Measurements from ENCODE around the gene HDAC4.

The HDAC4 gene

GRCh38 chr2:239015218-239015900, 385.5 kb downstream of the HDAC4 start:
- no peak for DNase-seq

- DNase-seq, result no peak
Measured at GRCh38 chr2:239014458-239015217, 386.2 kb downstream of the HDAC4 start.

DNA sequence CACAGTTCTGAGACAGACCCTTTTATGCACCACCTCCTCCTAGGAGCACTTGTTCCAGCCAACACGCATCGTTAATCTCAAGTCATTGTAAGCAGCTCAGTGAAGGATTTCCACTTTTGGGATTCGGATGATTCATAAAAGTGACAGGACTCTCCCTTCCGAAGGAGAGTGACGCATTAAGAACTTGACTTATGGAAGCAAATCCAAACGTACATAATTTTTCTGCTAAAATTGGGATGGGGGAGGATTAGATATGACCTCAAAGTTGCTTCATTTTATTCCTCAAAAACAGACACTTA, 387.2 kb downstream of the HDAC4 start:
- no peak for DNase-seq

DNA sequence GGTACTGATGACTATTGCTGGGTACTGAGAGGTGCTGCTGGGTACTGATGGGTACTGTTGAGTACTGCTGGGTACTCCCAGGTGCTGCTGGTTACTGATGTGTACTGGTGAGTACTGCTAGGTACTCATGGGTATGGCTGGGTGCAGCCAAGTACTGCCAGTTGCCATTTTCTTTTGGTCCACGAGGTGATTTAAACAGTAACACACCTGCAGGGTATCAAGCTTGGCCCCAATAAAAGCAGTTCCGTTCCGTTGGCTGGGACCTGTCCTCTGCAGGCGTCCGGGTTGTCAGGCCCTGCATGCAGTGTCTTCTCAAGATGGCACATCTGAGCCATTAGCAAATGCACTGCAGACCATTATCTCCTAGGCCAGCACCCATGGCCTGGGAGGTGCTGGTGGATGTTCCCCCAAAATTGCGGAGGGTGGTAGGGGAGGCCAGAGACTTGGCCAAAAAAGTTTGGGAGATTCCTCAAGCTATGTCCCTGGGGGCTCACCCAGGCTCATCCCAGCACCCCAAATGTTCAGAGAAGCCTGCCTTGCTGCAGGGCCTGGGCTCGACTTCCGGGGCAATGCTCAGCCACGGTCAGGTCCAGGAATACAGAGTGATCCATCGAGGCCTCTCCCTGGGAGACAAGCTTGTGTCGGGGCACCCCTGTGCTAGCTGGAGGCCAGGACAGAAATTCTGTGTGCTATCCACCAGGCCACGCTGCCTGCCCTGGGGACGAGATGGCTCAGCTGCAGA, 387.7 kb downstream of the HDAC4 start:
- DNase-seq, result no peak

GRCh38 chr2:239012228-239012627, 388.6 kb downstream of the HDAC4 start:
- no peak for DNase-seq

- no peak for DNase-seq
Measured at GRCh38 chr2:239009589-239009961, 391.2 kb downstream of the HDAC4 start.

- DNase-seq, result no peak
Measured at GRCh38 chr2:239008677-239009588, 391.9 kb downstream of the HDAC4 start.

- DNase-seq, result no peak
Measured at GRCh38 chr2:239008004-239008403, 392.8 kb downstream of the HDAC4 start.

DNA sequence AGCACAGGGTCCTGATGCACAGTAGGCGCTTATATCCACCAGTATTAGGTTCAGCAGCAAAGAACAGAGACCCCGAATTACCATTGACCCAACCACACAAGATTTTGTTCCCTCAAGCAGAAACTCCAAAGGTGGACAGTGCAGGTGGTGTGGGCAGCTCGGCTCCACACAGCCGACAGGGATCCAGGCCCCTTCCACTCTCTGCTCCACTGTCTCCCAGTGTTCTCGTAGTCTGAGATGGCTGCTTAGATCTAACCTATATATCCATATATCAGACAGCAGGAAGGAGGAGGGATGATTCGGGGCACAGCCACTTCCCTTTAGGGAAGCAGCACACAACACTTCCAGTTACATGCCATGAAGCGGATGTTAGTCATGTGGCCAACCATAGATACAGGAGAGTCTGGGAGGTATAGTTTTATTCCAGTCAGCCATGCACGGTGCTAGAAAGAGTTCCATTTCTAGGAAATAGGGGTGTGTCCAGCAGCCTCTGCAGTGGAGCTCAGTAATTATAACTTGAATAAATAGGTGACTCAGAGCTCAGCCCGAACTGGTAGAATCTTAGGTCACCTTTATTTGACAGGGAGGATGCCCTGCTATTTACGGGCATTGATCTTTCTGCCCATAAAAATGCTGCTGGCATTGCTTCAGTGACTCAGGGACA, 394.1 kb downstream of the HDAC4 start:
- DNase-seq, result no peak

- DNase-seq, result no peak
Measured at GRCh38 chr2:239005586-239005985, 395.2 kb downstream of the HDAC4 start.

- DNase-seq, result no peak
Measured at GRCh38 chr2:239004274-239005015, 396.4 kb downstream of the HDAC4 start.

DNA sequence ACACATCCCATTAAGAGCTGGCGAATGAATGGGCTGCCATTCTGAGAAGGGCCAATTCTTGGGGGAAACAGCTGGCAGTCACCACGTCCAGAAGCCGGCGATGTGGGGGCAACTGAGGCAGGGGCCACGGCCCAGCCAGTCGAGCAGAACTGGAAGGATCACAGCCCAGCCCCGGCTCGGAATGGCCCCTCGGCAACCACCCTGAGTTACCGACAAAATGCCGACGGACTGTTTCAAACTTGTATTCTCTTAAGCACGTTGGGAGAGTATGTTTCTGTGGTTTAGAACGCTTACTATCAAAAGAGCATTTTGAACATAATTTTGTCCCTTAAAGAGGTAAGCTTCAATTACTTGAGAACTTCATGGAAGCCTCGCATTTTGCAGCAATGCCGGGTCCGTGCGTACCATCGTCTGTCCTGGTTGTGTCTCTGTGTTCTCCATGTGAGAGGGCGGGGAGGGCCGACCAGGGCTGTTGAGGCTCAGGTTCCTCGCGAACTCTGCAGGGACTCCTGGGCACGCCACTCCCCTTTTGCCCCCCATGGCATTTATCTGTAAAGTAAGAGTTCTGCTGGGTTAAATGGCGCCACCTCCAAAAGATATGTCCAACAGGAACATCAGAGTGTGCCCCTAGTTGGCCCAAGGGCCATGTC, 397.1 kb downstream of the HDAC4 start:
- no peak for DNase-seq

DNA sequence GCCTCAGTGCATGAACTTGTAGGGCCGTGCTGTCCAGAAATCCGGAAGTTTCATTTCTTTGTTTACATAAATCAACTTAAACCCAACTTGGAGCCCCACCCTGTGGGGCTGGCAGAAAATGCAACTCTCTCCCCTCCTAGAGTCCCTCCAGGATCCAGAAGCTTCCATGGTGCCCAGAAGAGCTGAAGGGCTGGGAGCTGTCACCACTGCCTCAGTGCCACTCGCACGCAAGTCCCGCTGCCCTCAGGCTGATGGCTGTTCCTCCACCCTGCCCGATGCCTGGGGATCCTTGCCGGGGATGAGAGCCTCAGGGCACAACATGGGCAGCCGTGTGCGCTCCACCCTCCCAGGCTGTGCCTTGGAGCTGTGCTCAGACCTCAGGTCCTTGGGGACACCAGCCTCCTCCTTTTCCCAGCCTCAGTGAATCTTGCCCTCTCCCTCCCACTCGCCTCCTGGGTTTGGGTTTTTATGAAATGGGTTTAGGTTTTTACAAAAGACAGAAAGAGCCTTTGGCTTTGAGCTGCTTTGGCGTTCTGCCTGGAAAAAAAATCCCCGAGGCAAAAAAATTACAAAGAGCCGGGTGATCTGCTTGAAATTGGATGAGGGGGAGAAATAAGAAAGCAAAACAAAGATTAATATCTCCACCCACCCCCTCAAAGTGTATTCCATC, 397.7 kb downstream of the HDAC4 start:
- DNase-seq, result no peak

DNA sequence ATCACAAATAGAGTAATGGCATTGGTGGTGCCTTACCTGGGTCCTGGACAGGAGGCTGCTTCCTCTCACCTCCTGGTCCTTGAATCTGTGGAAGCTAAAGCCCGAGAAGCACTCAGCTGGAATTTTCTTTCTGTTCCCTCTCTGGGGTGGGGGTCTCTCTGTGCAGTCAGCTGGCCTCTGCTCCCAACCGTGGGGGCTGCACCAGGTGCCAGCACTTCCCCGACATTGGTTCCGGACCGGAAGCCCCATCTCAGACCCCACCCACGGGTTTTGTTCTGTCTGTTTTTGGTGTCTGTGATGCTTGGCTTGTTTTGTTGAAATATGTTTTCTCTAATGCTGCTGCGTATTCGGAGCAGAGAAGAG, 398.2 kb downstream of the HDAC4 start:
- no peak for DNase-seq

- DNase-seq, result no peak
Measured at GRCh38 chr2:239001794-239002193, 399.0 kb downstream of the HDAC4 start.

- no peak for DNase-seq
Measured at GRCh38 chr2:239000500-239001073, 400.2 kb downstream of the HDAC4 start.

- DNase-seq, result no peak
Measured at GRCh38 chr2:239000089-239000488, 400.7 kb downstream of the HDAC4 start.

DNA sequence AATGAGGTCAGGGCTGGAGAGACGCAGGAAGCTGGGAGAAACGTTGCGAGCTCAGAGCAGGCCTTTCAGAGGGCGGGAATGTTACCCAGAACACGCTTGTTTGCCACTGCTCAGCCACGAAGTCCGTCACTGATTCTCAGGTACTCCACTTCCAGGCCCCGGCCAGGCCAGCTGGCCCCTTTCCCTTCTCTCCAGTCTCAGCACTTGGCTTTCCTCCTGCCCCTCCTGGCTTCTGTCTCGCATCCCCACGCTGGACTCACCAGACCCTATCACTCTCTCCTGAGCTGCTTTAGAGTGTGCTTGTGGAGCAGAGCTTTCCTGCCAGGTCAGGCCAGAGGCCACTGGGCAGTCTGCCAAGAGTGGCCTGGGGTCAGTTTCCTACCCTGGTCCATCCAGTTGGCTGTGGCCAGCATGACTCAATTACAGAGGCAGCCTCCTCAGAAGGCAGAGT, 401.5 kb downstream of the HDAC4 start:
- DNase-seq, result no peak

DNA sequence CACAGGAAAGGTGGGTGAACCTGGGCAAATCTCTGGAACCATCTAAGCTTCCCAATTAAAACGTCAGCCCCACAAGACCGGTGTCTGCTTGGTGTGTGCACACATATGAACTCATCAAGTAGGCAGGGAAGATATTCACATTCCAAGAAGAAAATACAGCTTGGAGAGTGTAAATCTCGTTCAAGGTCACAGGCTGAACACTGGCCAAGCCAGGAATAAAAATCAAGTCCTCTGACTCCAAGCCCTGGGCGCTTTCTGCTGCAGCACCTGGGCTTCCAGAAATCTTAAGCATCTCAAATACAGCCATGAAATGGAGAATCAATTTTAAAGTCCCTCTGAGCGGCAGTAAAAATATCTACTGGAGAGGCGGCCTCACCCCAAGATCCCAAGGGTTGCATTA, 402.0 kb downstream of the HDAC4 start:
- DNase-seq, result no peak
